ENCODE results near the gene AP4S1.

Gene AP4S1

GRCh38 chr14:31109257-31109656 lies 83.8 kb downstream of the AP4S1 start:
- no peak overlapping the region for H3K27ac ChIP-seq (ENCODE audit: extremely low read depth, low read depth, low read length)
- ChIA-PET POLR2A (no interaction called here), CTCF (interaction anchor here (0.5 to 0.7 kb wide), 3 partner anchors 11 to 162 kb away, joined by 3 to 4 read pairs (median 3); no protein-coding TSS in a partner anchor)
- no peak overlapping the region for H3K4me3 ChIP-seq (ENCODE audit: low read depth, low read length)
- H3K9me3 ChIP-seq (ENCODE audit: control insufficient read depth, insufficient read depth, low read depth, low read length): no peaks in the 10 kb centered on the region
- H3K4me1 ChIP-seq (ENCODE audit: control insufficient read depth, insufficient read depth, low read length): no peaks in the 10 kb centered on the region
- H3K36me3 ChIP-seq (ENCODE audit: control insufficient read depth in 2 of 2, insufficient read depth in 1 of 2, low read length in 2 of 2): peaks cover 92 to 93% of the 10 kb centered on the region in 2 experiments
- TF ChIP-seq ZNF354C (tag by site-specific recombination; IDR thresholded peaks at IDR 0.05; ENCODE audit: borderline replicate concordance, low read depth) (no peak), ZNF624 (tag by site-specific recombination; IDR thresholded peaks at IDR 0.05) (no peak), ZNF184 (tag by site-specific recombination; IDR thresholded peaks at IDR 0.05) (no peak), ZNF843 (tag by site-specific recombination; IDR thresholded peaks at IDR 0.05) (no peak), ZNF37A (tag by site-specific recombination; IDR thresholded peaks at IDR 0.05) (no peak), ZFP69B (tag by site-specific recombination; IDR thresholded peaks at IDR 0.05) (no peak), ZNF221 (tag by site-specific recombination; IDR thresholded peaks at IDR 0.05; ENCODE audit: borderline replicate concordance) (no peak), ZNF585B (tag by site-specific recombination; IDR thresholded peaks at IDR 0.05) (no peak), PRDM1 (tag by site-specific recombination; IDR thresholded peaks at IDR 0.05) (no peak), ZNF423 (tag by site-specific recombination; IDR thresholded peaks at IDR 0.05) (no peak), YY2 (tag by site-specific recombination; IDR thresholded peaks at IDR 0.05) (no peak), ZNF335 (tag by site-specific recombination; conservative IDR thresholded peaks at IDR 0.05) (no peak), ZNF654 (tag by site-specific recombination; IDR thresholded peaks at IDR 0.05; ENCODE audit: low read depth) (no peak), ZNF623 (tag by site-specific recombination; IDR thresholded peaks at IDR 0.05) (no peak), ZNF501 (tag by site-specific recombination; IDR thresholded peaks at IDR 0.05) (no peak), AEBP2 (tag by site-specific recombination; IDR thresholded peaks at IDR 0.05; ENCODE audit: borderline replicate concordance) (no peak)

GRCh38 chr14:31110872-31111271 lies 85.4 kb downstream of the AP4S1 start:
- Histone ChIP-seq H3K4me3 (ENCODE audit: low read depth, low read length) (no peak overlapping the region), H3K36me3 (ENCODE audit: control insufficient read depth in 2 of 2, insufficient read depth in 1 of 2, low read length in 2 of 2) (peaks cover 86 to 91% of the 10 kb centered on the region in 2 experiments), H3K9me3 (ENCODE audit: control insufficient read depth, insufficient read depth, low read depth, low read length) (no peaks in the 10 kb centered on the region), H3K27ac (ENCODE audit: extremely low read depth, low read depth, low read length) (no peak overlapping the region), H3K4me1 (ENCODE audit: control insufficient read depth, insufficient read depth, low read length) (no peaks in the 10 kb centered on the region)
- CTCF ChIA-PET: no interaction called here
- POLR2A ChIA-PET: no interaction called here
- TF ChIP-seq ZNF510 (tag by site-specific recombination; IDR thresholded peaks at IDR 0.05; ENCODE audit: insufficient replicate concordance) (no peak), ZNF768 (tag by site-specific recombination; IDR thresholded peaks at IDR 0.05) (no peak), ZNF658 (tag by site-specific recombination; IDR thresholded peaks at IDR 0.05) (no peak), HOXD13 (CRISPR knock-in tag; IDR thresholded peaks at IDR 0.05; ENCODE audit: borderline replicate concordance) (no peak), ZNF560 (tag by site-specific recombination; IDR thresholded peaks at IDR 0.05; ENCODE audit: borderline replicate concordance) (no peak), ZBTB6 (tag by site-specific recombination; IDR thresholded peaks at IDR 0.05) (no peak), ZNF555 (tag by site-specific recombination; conservative IDR thresholded peaks at IDR 0.05) (no peak), ZNF571 (tag by site-specific recombination; IDR thresholded peaks at IDR 0.05) (no peak), TRIM28 (IDR thresholded peaks at IDR 0.05; ENCODE audit: borderline replicate concordance, low read length) (no peak), KLF9 (tag by site-specific recombination; IDR thresholded peaks at IDR 0.05; ENCODE audit: low read depth) (no peak), ZNF518A (tag by site-specific recombination; conservative IDR thresholded peaks at IDR 0.05; ENCODE audit: low read depth) (no peak), ZSCAN18 (tag by site-specific recombination; IDR thresholded peaks at IDR 0.05) (no peak), ZNF473 (tag by site-specific recombination; IDR thresholded peaks at IDR 0.05) (no peak), ZNF341 (tag by site-specific recombination; IDR thresholded peaks at IDR 0.05; ENCODE audit: low read depth) (no peak)

All from HEK293 (cell line).